A549 (cell line): ENCODE measurements around the gene PRDM10. TPM values are rescaled to one million over a fixed set of nuclear protein-coding genes. Genes with fewer than 3 reads are reported as not detected.

Experiments
- ATAC-seq, 2 experiments: fragments of 200-7000 bp in 1 of 2; fragments of >200 bp in 1 of 2; cut with Nextera tagmentation in 1 of 2; cut with Tn5 transposase in 1 of 2; 3 replicates each; pipeline versions ENCODE4 v1.8.0 to v1.9.1; 2018 to 2020; ENCODE audit warnings: mild to moderate bottlenecking in 1 of 2, moderate library complexity in 1 of 2
- CTCF ChIA-PET: fragments of 300-600 bp; sonication (Branson Sonifier 250); formaldehyde crosslinking; extraction: SDS; loops from one replicate; lab custom pipeline; 2021; ENCODE audit warnings: antibody characterized with exemption, inconsistent platforms; lab: Yijun Ruan, JAX
- POLR2A ChIA-PET: fragments of 350-600 bp; formaldehyde crosslinking; extraction: SDS; loops from one replicate; lab custom pipeline; 2021; ENCODE audit warnings: antibody characterized with exemption, inconsistent platforms; lab: Yijun Ruan, JAX
- DNase-seq, 2 experiments: peaks; one replicate each; pipeline versions ENCODE4 v3.0.0 to v3.0.0-alpha.2; 2011 to 2016; ENCODE audit warnings: low read depth in 1 of 2, low spot score in 1 of 2
- FAIRE-seq: peaks from 2 replicates; lab custom pipeline; 2011; peaks lifted over from hg19 to GRCh38; lab: Jason Lieb, UNC
- H3K27ac ChIP-seq, 2 experiments: fragments of >200 bp; sonication (Bioruptor Twin); formaldehyde crosslinking; 3 replicates each; pipeline ENCODE4 v1.5.1; 2016 to 2017
- H3K4me1 ChIP-seq: fragments of >200 bp; sonication (Bioruptor Twin); formaldehyde crosslinking; 3 replicates; pipeline ENCODE4 v1.6.1; 2016
- H3K4me2 ChIP-seq: fragments of >200 bp; sonication (Bioruptor Twin); formaldehyde crosslinking; 3 replicates; pipeline ENCODE4 v1.6.1; 2016
- H3K4me3 ChIP-seq: fragments of >200 bp; sonication (Bioruptor Twin); formaldehyde crosslinking; 3 replicates; pipeline ENCODE4 v1.5.1; 2016
- H3K9me3 ChIP-seq: fragments of >200 bp; sonication (Bioruptor Twin); formaldehyde crosslinking; 3 replicates; pipeline ENCODE4 v1.6.1; 2016
- CBX2 ChIP-seq: fragments of 200-600 bp; sonication (generic); IDR thresholded peaks from 2 replicates; pipeline ENCODE4 v1.6.1; 2016; ENCODE audit warnings: low read depth, mild to moderate bottlenecking, borderline replicate concordance
- CBX8 ChIP-seq: fragments of 200-600 bp; sonication (generic); IDR thresholded peaks from 2 replicates; pipeline ENCODE4 v1.6.1; 2016
- CEBPB ChIP-seq, 2 experiments: fragments of >200 bp in 1 of 2; sonication (Bioruptor Twin) in 1 of 2; formaldehyde crosslinking in 1 of 2; IDR thresholded peaks; 2 replicates each; pipeline ENCODE4 v1.6.1; 2012 to 2016
- CHD2 ChIP-seq: fragments of 150-350 bp; IDR thresholded peaks from 2 replicates; pipeline ENCODE4 v1.6.1; 2014; ENCODE audit warnings: low read length; ENCODE audit not compliant: partially characterized antibody
- CHD4 ChIP-seq: fragments of 200-600 bp; sonication (generic); IDR thresholded peaks from 2 replicates; pipeline ENCODE4 v1.6.1; 2016; ENCODE audit warnings: antibody characterized with exemption, mild to moderate bottlenecking, borderline replicate concordance
- EHF ChIP-seq: fragments of 250-450 bp; sonication (Bioruptor Pico); IDR thresholded peaks from 2 replicates; pipeline ENCODE4 v1.5.0; 2020; ENCODE audit warnings: mild to moderate bottlenecking
- EP300 ChIP-seq, 2 experiments: fragments of >200 bp; sonication (Bioruptor Twin); formaldehyde crosslinking; IDR thresholded peaks; 2 replicates in 1 of 2; 3 replicates in 1 of 2; pipeline ENCODE4 v1.6.1; 2016 to 2017
- HDAC2 ChIP-seq: fragments of 200-600 bp; sonication (generic); IDR thresholded peaks from 2 replicates; pipeline ENCODE4 v1.6.1; 2016
- HEYL ChIP-seq: fragments of 250-450 bp; sonication (Bioruptor Pico); IDR thresholded peaks from 2 replicates; pipeline ENCODE4 v1.8.0; 2021; ENCODE audit warnings: mild to moderate bottlenecking, moderate library complexity
- HOXB13 ChIP-seq: fragments of 250-450 bp; sonication (Bioruptor Pico); IDR thresholded peaks from 2 replicates; pipeline ENCODE4 v1.5.0; 2020; ENCODE audit warnings: low read depth, mild to moderate bottlenecking, moderate library complexity
- HOXB5 ChIP-seq: fragments of 250-450 bp; sonication (Bioruptor Pico); IDR thresholded peaks from 2 replicates; pipeline ENCODE4 v1.5.0; 2020; ENCODE audit warnings: mild to moderate bottlenecking, moderate library complexity
- JUNB ChIP-seq: fragments of >200 bp; sonication (Bioruptor Twin); formaldehyde crosslinking; IDR thresholded peaks from 2 replicates; pipeline ENCODE4 v1.6.1; 2016
- MYC ChIP-seq: IDR thresholded peaks from 2 replicates; pipeline ENCODE4 v1.6.1; 2012; ENCODE audit warnings: mild to moderate bottlenecking, inconsistent platforms, low read length, improper control_type of control experiment, borderline replicate concordance
- POLR2AphosphoS2 ChIP-seq: conservative IDR thresholded peaks from 2 replicates; pipeline ENCODE4 v1.6.1; 2012; ENCODE audit warnings: low read length, improper control_type of control experiment, inconsistent platforms
- RAD21 ChIP-seq, 2 experiments: fragments of >200 bp in 1 of 2; sonication (Bioruptor Twin) in 1 of 2; formaldehyde crosslinking in 1 of 2; IDR thresholded peaks in 1 of 2; conservative IDR thresholded peaks in 1 of 2; 2 replicates in 1 of 2; 3 replicates in 1 of 2; pipeline ENCODE4 v1.6.1; 2012 to 2018; ENCODE audit warnings: inconsistent platforms in 1 of 2
- RFX5 ChIP-seq: fragments of 450-650 bp; IDR thresholded peaks from 2 replicates; pipeline ENCODE4 v1.7.1; 2014; ENCODE audit warnings: antibody characterized with exemption, mild to moderate bottlenecking, moderate library complexity
- RNF2 ChIP-seq: fragments of 200-600 bp; sonication (generic); IDR thresholded peaks from 2 replicates; pipeline ENCODE4 v1.6.1; 2016; ENCODE audit warnings: low read depth, mild to moderate bottlenecking, antibody characterized with exemption, moderate library complexity, borderline replicate concordance
- TFCP2L1 ChIP-seq: fragments of 250-450 bp; sonication (Bioruptor Pico); IDR thresholded peaks from 2 replicates; pipeline ENCODE4 v1.5.0; 2021; ENCODE audit warnings: mild to moderate bottlenecking
- ZC3H11A ChIP-seq: fragments of 450-650 bp; IDR thresholded peaks from 2 replicates; pipeline ENCODE4 v1.6.1; 2014; ENCODE audit warnings: antibody characterized with exemption, mild to moderate bottlenecking
- WGBS: methylation state at CpG from one replicate; pipeline ENCODE4 v1.1.6; 2017; ENCODE audit errors: missing lambda C conversion rate; 5-methylcytosine and 5-hydroxymethylcytosine counted together
- polyA plus RNA-seq, 4 experiments: library from polyadenylated mRNA; depleted of rRNA in 3 of 4; stranded (reverse); fragments of >200 nt; fragmentation: RNase III in 1 of 4; extraction: RNeasy Plus Mini Kit Qiagen cat#74134 plus additional on column Dnase treatment in 1 of 4; gene quantifications; 2 replicates in 3 of 4; 3 replicates in 1 of 4; pipeline ENCODE4 v1.2.3, GENCODE V29; 2011 to 2017
- TF ChIP-seq, protein P1 (sequence below): fragments of 150-350 bp; IDR thresholded peaks from 2 replicates; pipeline ENCODE4 v1.6.1; 2014; ENCODE audit warnings: low read depth, mild to moderate bottlenecking, low read length
- TF ChIP-seq, protein P2 (sequence below): IDR thresholded peaks from 2 replicates; pipeline ENCODE4 v1.6.1; 2012
- TF ChIP-seq, protein P3 (sequence below): fragments of 450-650 bp; IDR thresholded peaks from 2 replicates; pipeline ENCODE4 v1.6.1; 2014; ENCODE audit warnings: antibody characterized with exemption
- TF ChIP-seq, protein P4 (sequence below): fragments of >200 bp; sonication (Bioruptor Twin); formaldehyde crosslinking; IDR thresholded peaks from 3 replicates; pipeline ENCODE4 v1.6.1; 2016
- TF ChIP-seq, protein P5 (sequence below): fragments of 250-450 bp; sonication (Bioruptor Pico); IDR thresholded peaks from 2 replicates; pipeline ENCODE4 v1.5.0; 2020; ENCODE audit warnings: low read depth, mild to moderate bottlenecking, moderate library complexity
- TF ChIP-seq, protein P6 (sequence below): fragments of 200-600 bp; sonication (generic); IDR thresholded peaks from 2 replicates; pipeline ENCODE4 v1.6.1; 2016; ENCODE audit warnings: antibody characterized with exemption, mild to moderate bottlenecking, moderate library complexity
- TF ChIP-seq, protein P7 (sequence below): IDR thresholded peaks from 2 replicates; pipeline ENCODE4 v1.6.1; 2012
- TF ChIP-seq, protein P8 (sequence below): fragments of >200 bp; sonication (Bioruptor Twin); formaldehyde crosslinking; IDR thresholded peaks from 2 replicates; pipeline ENCODE4 v1.6.1; 2016

PRDM10 gene
- polyA plus RNA-seq, 2 of the 4 experiments (the other 2 are of a cell fraction): 3.1 to 4.0 TPM

DNA sequence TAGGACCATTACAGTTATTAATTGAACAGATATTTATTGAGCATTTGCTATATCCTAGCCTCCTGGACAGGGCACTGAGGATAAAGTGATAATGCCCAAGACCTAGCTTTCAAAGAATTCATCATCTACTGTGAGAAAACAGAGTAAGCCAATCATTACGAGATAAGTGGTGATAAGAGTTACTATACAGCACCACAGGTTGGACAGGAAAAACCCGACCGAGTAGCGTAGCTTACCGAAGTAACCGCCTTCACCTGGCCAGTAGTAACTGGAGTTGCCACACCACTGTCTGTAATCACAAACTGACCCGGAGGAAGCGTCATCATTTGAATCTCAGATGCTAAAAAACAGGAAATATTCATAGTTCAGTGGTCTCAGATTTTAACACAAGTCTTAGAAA, 97.2 kb downstream of the PRDM10 start:
- Histone ChIP-seq H3K4me3 (no peak overlapping the region), H3K27ac (no peak overlapping the region), H3K9me3 (no peaks in the 10 kb centered on the region), H3K4me1 (no peaks in the 10 kb centered on the region), H3K4me2 (no peak overlapping the region)
- TF ChIP-seq EHF (CRISPR knock-in tag) (no peak), ZC3H11A (no peak), HDAC2 (no peak), TFCP2L1 (CRISPR knock-in tag) (no peak), CHD4 (no peak), EP300 (IDR thresholded peaks at IDR 0.05) (no peak), RNF2 (no peak), RFX5 (no peak), JUNB (no peak), MYC (no peak), CBX8 (no peak), RAD21 (conservative IDR thresholded peaks at IDR 0.05 in 1 of 2, IDR thresholded peaks at IDR 0.05 in 1 of 2) (no peak), CEBPB (IDR thresholded peaks at IDR 0.05) (no peak), HOXB13 (CRISPR knock-in tag) (no peak)
- TF ChIP-seq, protein P1, sequence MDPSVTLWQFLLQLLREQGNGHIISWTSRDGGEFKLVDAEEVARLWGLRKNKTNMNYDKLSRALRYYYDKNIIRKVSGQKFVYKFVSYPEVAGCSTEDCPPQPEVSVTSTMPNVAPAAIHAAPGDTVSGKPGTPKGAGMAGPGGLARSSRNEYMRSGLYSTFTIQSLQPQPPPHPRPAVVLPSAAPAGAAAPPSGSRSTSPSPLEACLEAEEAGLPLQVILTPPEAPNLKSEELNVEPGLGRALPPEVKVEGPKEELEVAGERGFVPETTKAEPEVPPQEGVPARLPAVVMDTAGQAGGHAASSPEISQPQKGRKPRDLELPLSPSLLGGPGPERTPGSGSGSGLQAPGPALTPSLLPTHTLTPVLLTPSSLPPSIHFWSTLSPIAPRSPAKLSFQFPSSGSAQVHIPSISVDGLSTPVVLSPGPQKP: no peak
- ChIA-PET CTCF (no interaction called here), POLR2A (no interaction called here)
- FAIRE-seq (no peak), ATAC-seq (no peak), DNase-seq (no peak)
- WGBS: 91% methylated on average over 8 of the region's 8 CpGs

DNA sequence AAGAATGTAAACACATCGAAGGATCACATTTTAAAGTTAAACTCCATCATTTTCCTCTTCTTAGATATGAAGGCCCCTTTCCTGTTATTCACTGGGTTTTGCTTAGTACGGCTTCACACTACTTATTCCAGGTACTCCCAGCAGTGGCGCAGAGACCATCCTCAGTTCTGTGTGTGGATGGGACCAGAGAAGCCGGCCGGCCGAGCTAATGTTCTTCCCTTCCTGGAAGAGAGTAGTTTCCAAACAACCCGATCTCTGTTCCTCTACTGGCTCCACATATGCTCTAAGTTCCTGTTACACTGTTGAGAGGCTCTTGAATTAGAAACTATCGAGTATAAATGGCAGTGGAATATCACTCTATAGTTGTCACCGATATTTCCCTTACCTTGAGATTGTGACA, 106.6 kb downstream of the PRDM10 start:
- 72% methylated on average over 9 of the region's 9 CpGs for WGBS
- CTCF ChIA-PET: interaction anchor here (2.7 to 3.0 kb wide), 2 partner anchors 14 to 110 kb away, joined by 12 read pairs; no protein-coding TSS in a partner anchor
- TF ChIP-seq, protein P2, sequence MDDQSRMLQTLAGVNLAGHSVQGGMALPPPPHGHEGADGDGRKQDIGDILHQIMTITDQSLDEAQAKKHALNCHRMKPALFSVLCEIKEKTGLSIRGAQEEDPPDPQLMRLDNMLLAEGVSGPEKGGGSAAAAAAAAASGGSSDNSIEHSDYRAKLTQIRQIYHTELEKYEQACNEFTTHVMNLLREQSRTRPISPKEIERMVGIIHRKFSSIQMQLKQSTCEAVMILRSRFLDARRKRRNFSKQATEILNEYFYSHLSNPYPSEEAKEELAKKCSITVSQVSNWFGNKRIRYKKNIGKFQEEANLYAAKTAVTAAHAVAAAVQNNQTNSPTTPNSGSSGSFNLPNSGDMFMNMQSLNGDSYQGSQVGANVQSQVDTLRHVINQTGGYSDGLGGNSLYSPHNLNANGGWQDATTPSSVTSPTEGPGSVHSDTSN: no peak
- TF ChIP-seq HOXB5 (CRISPR knock-in tag) (no peak), CHD2 (no peak), CHD4 (no peak), HEYL (no peak), RFX5 (no peak), POLR2AphosphoS2 (no peak), CBX2 (no peak), RAD21 (conservative IDR thresholded peaks at IDR 0.05 in 1 of 2, IDR thresholded peaks at IDR 0.05 in 1 of 2) (no peak)
- TF ChIP-seq, protein P1: no peak
- TF ChIP-seq, protein P3, sequence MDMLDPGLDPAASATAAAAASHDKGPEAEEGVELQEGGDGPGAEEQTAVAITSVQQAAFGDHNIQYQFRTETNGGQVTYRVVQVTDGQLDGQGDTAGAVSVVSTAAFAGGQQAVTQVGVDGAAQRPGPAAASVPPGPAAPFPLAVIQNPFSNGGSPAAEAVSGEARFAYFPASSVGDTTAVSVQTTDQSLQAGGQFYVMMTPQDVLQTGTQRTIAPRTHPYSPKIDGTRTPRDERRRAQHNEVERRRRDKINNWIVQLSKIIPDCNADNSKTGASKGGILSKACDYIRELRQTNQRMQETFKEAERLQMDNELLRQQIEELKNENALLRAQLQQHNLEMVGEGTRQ: no peak
- TF ChIP-seq, protein P4, sequence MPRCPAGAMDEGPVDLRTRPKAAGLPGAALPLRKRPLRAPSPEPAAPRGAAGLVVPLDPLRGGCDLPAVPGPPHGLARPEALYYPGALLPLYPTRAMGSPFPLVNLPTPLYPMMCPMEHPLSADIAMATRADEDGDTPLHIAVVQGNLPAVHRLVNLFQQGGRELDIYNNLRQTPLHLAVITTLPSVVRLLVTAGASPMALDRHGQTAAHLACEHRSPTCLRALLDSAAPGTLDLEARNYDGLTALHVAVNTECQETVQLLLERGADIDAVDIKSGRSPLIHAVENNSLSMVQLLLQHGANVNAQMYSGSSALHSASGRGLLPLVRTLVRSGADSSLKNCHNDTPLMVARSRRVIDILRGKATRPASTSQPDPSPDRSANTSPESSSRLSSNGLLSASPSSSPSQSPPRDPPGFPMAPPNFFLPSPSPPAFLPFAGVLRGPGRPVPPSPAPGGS: no peak
- TF ChIP-seq, protein P5, sequence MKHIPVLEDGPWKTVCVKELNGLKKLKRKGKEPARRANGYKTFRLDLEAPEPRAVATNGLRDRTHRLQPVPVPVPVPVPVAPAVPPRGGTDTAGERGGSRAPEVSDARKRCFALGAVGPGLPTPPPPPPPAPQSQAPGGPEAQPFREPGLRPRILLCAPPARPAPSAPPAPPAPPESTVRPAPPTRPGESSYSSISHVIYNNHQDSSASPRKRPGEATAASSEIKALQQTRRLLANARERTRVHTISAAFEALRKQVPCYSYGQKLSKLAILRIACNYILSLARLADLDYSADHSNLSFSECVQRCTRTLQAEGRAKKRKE: no peak
- TF ChIP-seq, protein P6, sequence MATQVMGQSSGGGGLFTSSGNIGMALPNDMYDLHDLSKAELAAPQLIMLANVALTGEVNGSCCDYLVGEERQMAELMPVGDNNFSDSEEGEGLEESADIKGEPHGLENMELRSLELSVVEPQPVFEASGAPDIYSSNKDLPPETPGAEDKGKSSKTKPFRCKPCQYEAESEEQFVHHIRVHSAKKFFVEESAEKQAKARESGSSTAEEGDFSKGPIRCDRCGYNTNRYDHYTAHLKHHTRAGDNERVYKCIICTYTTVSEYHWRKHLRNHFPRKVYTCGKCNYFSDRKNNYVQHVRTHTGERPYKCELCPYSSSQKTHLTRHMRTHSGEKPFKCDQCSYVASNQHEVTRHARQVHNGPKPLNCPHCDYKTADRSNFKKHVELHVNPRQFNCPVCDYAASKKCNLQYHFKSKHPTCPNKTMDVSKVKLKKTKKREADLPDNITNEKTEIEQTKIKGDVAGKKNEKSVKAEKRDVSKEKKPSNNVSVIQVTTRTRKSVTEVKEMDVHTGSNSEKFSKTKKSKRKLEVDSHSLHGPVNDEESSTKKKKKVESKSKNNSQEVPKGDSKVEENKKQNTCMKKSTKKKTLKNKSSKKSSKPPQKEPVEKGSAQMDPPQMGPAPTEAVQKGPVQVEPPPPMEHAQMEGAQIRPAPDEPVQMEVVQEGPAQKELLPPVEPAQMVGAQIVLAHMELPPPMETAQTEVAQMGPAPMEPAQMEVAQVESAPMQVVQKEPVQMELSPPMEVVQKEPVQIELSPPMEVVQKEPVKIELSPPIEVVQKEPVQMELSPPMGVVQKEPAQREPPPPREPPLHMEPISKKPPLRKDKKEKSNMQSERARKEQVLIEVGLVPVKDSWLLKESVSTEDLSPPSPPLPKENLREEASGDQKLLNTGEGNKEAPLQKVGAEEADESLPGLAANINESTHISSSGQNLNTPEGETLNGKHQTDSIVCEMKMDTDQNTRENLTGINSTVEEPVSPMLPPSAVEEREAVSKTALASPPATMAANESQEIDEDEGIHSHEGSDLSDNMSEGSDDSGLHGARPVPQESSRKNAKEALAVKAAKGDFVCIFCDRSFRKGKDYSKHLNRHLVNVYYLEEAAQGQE: no peak
- TF ChIP-seq, protein P7, sequence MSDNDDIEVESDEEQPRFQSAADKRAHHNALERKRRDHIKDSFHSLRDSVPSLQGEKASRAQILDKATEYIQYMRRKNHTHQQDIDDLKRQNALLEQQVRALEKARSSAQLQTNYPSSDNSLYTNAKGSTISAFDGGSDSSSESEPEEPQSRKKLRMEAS: no peak
- TF ChIP-seq, protein P8, sequence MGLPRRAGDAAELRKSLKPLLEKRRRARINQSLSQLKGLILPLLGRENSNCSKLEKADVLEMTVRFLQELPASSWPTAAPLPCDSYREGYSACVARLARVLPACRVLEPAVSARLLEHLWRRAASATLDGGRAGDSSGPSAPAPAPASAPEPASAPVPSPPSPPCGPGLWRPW: no peak

More for the DNA sequence above, 106.6 kb downstream of the PRDM10 start:
- peak overlapping the region; percentile 83 to 100 for H3K27ac ChIP-seq
- FAIRE-seq: no peak
- peak overlapping the region; percentile 73 for H3K4me3 ChIP-seq
- H3K9me3 ChIP-seq: no peaks in the 10 kb centered on the region
- POLR2A ChIA-PET: interaction anchor here (0.8 kb wide), 1 partner anchor 14 kb away, joined by 3 read pairs; no protein-coding TSS in a partner anchor
- peak overlapping the region; percentile 90 for H3K4me2 ChIP-seq
- peak in 1 of 2 experiments; percentile 8 for DNase-seq
- peak; percentile 6 to 18; a peak in 3 of 6 replicates for ATAC-seq
- H3K4me1 ChIP-seq: peaks cover 11% of the 10 kb centered on the region; the same call in 1 of the 3 replicates
